Tibial artery (tissue), 4 donors: Measurements from ENCODE around the gene MEF2D.

Experiments
- DNase-seq, 2 donors: peaks; one replicate each; pipeline ENCODE4 v3.0.0-alpha.2; 2019
- H3K27ac ChIP-seq, 2 donors: fragments of 200-600 bp; sonication (generic) in 1 of 2; 1 replicate in 1 of 2; 2 replicates in 1 of 2; pipeline ENCODE4 v1.5.1; 2018 to 2019; ENCODE audit warnings: mild to moderate bottlenecking in 1 of 2
- H3K27me3 ChIP-seq, 2 donors: fragments of 200-600 bp; sonication (generic) in 1 of 2; one replicate each; pipeline versions ENCODE4 v1.5.1 to v1.6.0; 2016 to 2019
- H3K36me3 ChIP-seq, 3 donors: fragments of 200-600 bp; sonication (generic) in 2 of 3; one replicate each; pipeline ENCODE4 v1.5.1; 2016 to 2019; ENCODE audit warnings: mild to moderate bottlenecking in 2 of 3
- H3K4me1 ChIP-seq, 4 donors: fragments of 200-600 bp; sonication (generic) in 2 of 4; 1 replicate in 3 of 4; 2 replicates in 1 of 4; pipeline ENCODE4 v1.5.1; 2016 to 2019
- H3K4me3 ChIP-seq, 2 donors: fragments of 200-600 bp; sonication (generic) in 1 of 2; 1 replicate in 1 of 2; 2 replicates in 1 of 2; pipeline ENCODE4 v1.5.1; 2018 to 2019; ENCODE audit warnings: mild to moderate bottlenecking in 2 of 2
- H3K9me3 ChIP-seq, 3 donors: fragments of 200-600 bp; sonication (generic) in 1 of 3; one replicate each; pipeline ENCODE4 v1.5.1; 2016 to 2019
- intact Hi-C: fragments of 100-400 bp; cut with DNase I; formaldehyde crosslinking; loops from one replicate; pipeline ENCODE4 v1.15.0; 2023; ENCODE audit warnings: low total_unique reads
- TF ChIP-seq, protein P1 (sequence below), 2 experiments: fragments of 200-600 bp in 1 of 2; fragments of 450-650 bp in 1 of 2; IDR thresholded peaks; one replicate each; pipeline ENCODE4 v1.5.1; 2017 to 2019; ENCODE audit warnings: antibody characterized with exemption in 2 of 2, mild to moderate bottlenecking in 1 of 2, moderate library complexity in 1 of 2

MEF2D gene

DNA sequence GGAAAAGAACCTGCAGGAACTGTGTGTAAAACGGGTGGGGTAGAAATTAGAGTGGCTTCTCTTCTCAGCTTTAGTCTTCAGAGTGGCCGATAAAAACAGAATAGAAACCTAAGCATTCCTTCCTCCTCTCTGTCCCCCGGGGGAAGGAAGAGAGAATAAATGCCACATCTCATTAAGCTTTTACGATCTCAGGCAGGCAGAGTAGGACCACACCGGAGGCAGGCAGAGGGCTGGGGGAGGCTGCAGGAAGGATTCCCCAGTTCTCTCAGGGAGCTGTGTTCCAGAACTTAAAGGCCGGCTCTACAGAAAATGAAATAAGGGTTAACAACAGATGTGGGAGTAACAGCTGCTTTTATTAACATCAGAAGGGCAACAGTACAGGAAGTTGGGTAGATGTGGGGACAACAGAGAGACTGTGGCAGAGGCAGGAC, 24.5 kb upstream of the MEF2D start:
- no peaks in the 10 kb centered on the region for H3K27me3 ChIP-seq
- H3K4me1 ChIP-seq: no peaks in the 10 kb centered on the region
- TF ChIP-seq, protein P1, sequence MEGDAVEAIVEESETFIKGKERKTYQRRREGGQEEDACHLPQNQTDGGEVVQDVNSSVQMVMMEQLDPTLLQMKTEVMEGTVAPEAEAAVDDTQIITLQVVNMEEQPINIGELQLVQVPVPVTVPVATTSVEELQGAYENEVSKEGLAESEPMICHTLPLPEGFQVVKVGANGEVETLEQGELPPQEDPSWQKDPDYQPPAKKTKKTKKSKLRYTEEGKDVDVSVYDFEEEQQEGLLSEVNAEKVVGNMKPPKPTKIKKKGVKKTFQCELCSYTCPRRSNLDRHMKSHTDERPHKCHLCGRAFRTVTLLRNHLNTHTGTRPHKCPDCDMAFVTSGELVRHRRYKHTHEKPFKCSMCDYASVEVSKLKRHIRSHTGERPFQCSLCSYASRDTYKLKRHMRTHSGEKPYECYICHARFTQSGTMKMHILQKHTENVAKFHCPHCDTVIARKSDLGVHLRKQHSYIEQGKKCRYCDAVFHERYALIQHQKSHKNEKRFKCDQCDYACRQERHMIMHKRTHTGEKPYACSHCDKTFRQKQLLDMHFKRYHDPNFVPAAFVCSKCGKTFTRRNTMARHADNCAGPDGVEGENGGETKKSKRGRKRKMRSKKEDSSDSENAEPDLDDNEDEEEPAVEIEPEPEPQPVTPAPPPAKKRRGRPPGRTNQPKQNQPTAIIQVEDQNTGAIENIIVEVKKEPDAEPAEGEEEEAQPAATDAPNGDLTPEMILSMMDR (IDR thresholded peaks at IDR 0.05): no peak
- intact Hi-C loops: no loop called here
- H3K36me3 ChIP-seq: no peaks in the 10 kb centered on the region
- no peaks in the 10 kb centered on the region for H3K9me3 ChIP-seq
- H3K4me3 ChIP-seq: no peak overlapping the region
- H3K27ac ChIP-seq: no peak overlapping the region
- DNase-seq: no peak

DNA sequence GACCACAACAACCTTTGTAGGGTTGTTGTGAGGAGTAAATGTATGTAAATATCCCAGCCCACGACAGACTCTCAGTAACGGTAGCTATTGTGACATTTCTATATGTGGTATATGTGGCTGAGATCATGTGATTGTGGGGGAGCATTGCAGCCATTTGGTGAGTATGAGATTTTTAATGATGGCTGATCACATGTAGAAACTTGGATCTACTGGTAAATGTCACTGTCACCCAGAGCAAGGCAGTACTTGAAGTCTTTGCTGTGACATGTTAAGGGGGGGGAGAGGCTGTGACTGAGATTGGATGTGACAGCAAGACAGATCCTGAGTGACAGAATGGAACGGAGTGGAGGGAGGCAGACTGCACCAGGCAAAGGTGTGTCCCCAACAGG, 23.9 kb upstream of the MEF2D start:
- H3K9me3 ChIP-seq: no peaks in the 10 kb centered on the region
- no peak for DNase-seq

DNA sequence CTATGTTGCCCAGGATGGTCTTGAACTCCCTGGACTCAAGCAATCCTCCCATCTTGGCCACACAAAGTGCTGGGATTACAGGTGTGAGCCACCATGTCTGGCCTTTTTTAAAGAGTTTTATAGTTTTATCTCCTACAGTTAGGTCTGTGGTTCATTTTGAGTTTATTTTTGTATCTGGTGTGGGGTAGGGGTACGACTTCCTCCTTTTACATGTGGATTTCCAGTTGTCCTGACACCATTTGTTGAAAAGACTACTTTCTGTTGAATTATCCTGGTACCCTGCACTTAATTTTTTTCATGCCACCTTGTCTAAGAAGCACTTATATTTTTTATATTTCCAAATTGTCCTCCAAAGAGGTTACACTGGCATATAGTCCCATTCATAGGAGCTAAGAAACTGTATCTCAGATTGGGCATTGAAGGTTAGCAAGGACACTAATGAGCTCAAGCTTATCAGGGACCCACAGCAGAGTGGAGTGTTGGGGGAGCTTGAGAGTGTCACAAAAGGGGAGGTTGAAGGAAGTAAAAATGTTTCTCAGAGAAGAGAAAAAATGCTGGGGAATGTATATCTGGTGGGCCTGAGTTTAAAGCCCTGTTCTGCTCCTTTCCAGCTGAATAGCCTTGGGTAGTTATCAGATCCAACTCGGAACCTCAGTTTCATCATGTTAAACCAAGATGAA, 23.4 kb upstream of the MEF2D start:
- no peaks in the 10 kb centered on the region for H3K9me3 ChIP-seq
- H3K4me3 ChIP-seq: no peak overlapping the region
- TF ChIP-seq, protein P1 (IDR thresholded peaks at IDR 0.05): no peak
- H3K36me3 ChIP-seq: no peaks in the 10 kb centered on the region
- no peak for DNase-seq
- no peaks in the 10 kb centered on the region for H3K4me1 ChIP-seq
- intact Hi-C loops: no loop called here
- no peak overlapping the region for H3K27ac ChIP-seq
- H3K27me3 ChIP-seq: no peaks in the 10 kb centered on the region

More for the DNA sequence above, 23.9 kb upstream of the MEF2D start:
- TF ChIP-seq, protein P1 (IDR thresholded peaks at IDR 0.05): no peak
- H3K27ac ChIP-seq: no peak overlapping the region
- H3K4me3 ChIP-seq: no peak overlapping the region
- intact Hi-C loops: no loop called here
- no peaks in the 10 kb centered on the region for H3K27me3 ChIP-seq
- no peaks in the 10 kb centered on the region for H3K4me1 ChIP-seq
- H3K36me3 ChIP-seq: no peaks in the 10 kb centered on the region

DNA sequence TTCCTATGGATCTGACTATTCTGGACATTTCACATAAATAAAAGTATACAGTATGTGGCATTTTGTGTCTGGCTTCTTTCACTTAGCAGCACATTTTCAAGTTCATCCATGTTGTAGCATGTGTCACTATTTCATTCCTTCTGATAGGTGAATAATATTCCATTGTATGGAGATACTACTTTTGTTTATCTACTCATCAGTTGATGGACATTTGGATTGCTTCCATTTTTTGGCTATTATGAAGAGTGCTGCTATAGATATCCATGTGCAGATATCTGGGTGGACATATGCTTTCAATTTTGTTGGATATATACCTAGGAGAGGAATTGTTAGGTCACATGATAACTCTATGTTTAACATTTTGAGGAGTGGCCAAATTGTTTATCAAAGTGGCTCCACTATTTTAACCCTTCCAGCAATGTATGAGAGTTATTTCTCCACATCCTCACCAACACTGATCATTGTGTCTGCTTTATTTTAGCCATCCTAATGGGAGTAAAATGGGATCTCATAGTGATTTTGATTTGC, 21.9 kb upstream of the MEF2D start:
- no peaks in the 10 kb centered on the region for H3K9me3 ChIP-seq
- intact Hi-C loops: no loop called here

DNA sequence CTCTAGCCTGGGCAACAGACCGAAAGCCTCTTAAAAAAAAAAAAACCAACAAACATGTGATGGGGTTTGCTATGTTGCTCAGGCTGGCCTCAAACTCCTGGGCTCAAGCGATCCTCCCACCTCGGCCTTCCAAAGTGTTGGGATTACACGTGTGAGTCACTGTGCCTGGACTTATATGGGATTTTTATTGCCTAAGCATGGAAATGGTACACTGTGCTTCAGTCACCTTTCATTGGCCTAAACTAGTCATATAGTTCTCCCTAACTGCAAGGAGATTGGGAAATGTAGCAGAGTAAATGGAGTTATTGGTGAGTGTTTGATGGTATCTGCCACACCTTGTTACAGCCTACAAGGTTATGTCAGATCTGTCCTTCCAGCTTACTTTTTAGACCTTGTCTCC, 17.2 kb upstream of the MEF2D start:
- Histone ChIP-seq H3K36me3 (no peaks in the 10 kb centered on the region), H3K27ac (no peak overlapping the region), H3K9me3 (no peaks in the 10 kb centered on the region), H3K27me3 (no peaks in the 10 kb centered on the region), H3K4me1 (no peaks in the 10 kb centered on the region), H3K4me3 (no peak overlapping the region)
- TF ChIP-seq, protein P1 (IDR thresholded peaks at IDR 0.05): no peak
- intact Hi-C loops: loop anchor here (5.0 kb wide), 1 partner anchor 55 kb away; the partner anchor contains the start of gene IQGAP3
- DNase-seq: no peak

More for the DNA sequence above, 21.9 kb upstream of the MEF2D start:
- H3K36me3 ChIP-seq: no peaks in the 10 kb centered on the region
- no peak overlapping the region for H3K4me3 ChIP-seq
- no peaks in the 10 kb centered on the region for H3K4me1 ChIP-seq
- no peak overlapping the region for H3K27ac ChIP-seq
- H3K27me3 ChIP-seq: no peaks in the 10 kb centered on the region
- DNase-seq: no peak
- TF ChIP-seq, protein P1 (IDR thresholded peaks at IDR 0.05): no peak
